HepG2 (cell line): Measurements from ENCODE around the gene SLC17A3. TPM values are rescaled to one million over a fixed set of nuclear protein-coding genes. Genes with fewer than 3 reads are reported as not detected.

Experiments
- ATAC-seq: fragments of 200-7000 bp; cut with Tn5 transposase; 3 replicates; pipeline ENCODE4 v1.9.1; 2020; ENCODE audit warnings: mild to moderate bottlenecking, moderate library complexity
- BruUV-seq: library from RNA; stranded (reverse); fragments of 400-500 nt; replicated peaks from 2 replicates; lab custom pipeline; 2021; lab: Mats Ljungman, UMichigan
- CTCF ChIA-PET: fragments of 300-600 bp; formaldehyde crosslinking; extraction: SDS; loops from one replicate; lab custom pipeline; 2021; ENCODE audit warnings: low total read pairs, inconsistent platforms, low intra/inter-chr PET ratio; lab: Yijun Ruan, JAX
- POLR2A ChIA-PET: fragments of 350-600 bp; sonication (Branson Sonifier 250); formaldehyde crosslinking; loops from one replicate; lab custom pipeline; 2020; ENCODE audit warnings: antibody characterized with exemption, inconsistent platforms; lab: Yijun Ruan, JAX
- DNase-seq: peaks from one replicate; pipeline ENCODE4 v3.0.0-alpha.2; 2015; ENCODE audit warnings: low spot score
- FAIRE-seq: peaks from 3 replicates; lab custom pipeline; 2011; peaks lifted over from hg19 to GRCh38; lab: Jason Lieb, UNC
- H2AFZ ChIP-seq: one replicate; pipeline ENCODE4 v1.6.1; 2011; ENCODE audit warnings: low read length, inconsistent platforms
- H3K27ac ChIP-seq: fragments of 300-600 bp; 3 replicates; pipeline ENCODE4 v1.8.0; 2011; ENCODE audit warnings: mixed run types, mild to moderate bottlenecking, mixed read lengths, low read length, inconsistent platforms; ENCODE audit not compliant: insufficient read depth; ENCODE audit errors: extremely low read length
- H3K27me3 ChIP-seq, 2 experiments: fragments of 200-600 bp in 1 of 2; 2 replicates in 1 of 2; 3 replicates in 1 of 2; pipeline versions ENCODE4 v1.6.0 to v1.8.0; 2011; ENCODE audit warnings: low read length in 2 of 2, mild to moderate bottlenecking in 2 of 2, moderate library complexity in 2 of 2, inconsistent platforms in 1 of 2; ENCODE audit not compliant: insufficient read depth in 2 of 2, control insufficient read depth in 1 of 2
- H3K36me3 ChIP-seq, 2 experiments: fragments of 200-600 bp in 1 of 2; replicated peaks in 1 of 2; 2 replicates in 1 of 2; 3 replicates in 1 of 2; pipeline versions ENCODE4 v1.5.1 to v1.8.0; 2011; ENCODE audit warnings: low read length in 2 of 2, inconsistent platforms in 1 of 2; ENCODE audit not compliant: insufficient read depth in 2 of 2, control insufficient read depth in 1 of 2
- H3K4me1 ChIP-seq: 2 replicates; pipeline ENCODE4 v1.5.1; 2012; ENCODE audit warnings: low read length, inconsistent platforms; ENCODE audit not compliant: insufficient read depth
- H3K4me2 ChIP-seq: 2 replicates; pipeline ENCODE4 v1.6.0; 2011; ENCODE audit warnings: low read depth, low read length, inconsistent platforms
- H3K4me3 ChIP-seq, 3 experiments: fragments of 200-600 bp in 1 of 3; sonication (generic), shearing (Covaris generic) in 1 of 3; replicated peaks in 1 of 3; 2 replicates each; pipeline ENCODE4 v1.5.1; 2011 to 2016; ENCODE audit warnings: low read length in 3 of 3, inconsistent platforms in 2 of 3, low read depth in 2 of 3, mild to moderate bottlenecking in 2 of 3, control low read depth in 1 of 3, mixed read lengths in 1 of 3; ENCODE audit not compliant: insufficient read depth in 1 of 3
- H3K79me2 ChIP-seq: one replicate; pipeline ENCODE4 v1.6.1; 2011; ENCODE audit warnings: low read length, inconsistent platforms; ENCODE audit not compliant: insufficient read depth
- H3K9ac ChIP-seq: 2 replicates; pipeline ENCODE4 v1.6.0; 2011; ENCODE audit warnings: mild to moderate bottlenecking, low read depth, low read length, inconsistent platforms; ENCODE audit not compliant: insufficient read depth
- H3K9me3 ChIP-seq: 2 replicates; pipeline ENCODE4 v1.5.1; 2012; ENCODE audit warnings: mild to moderate bottlenecking, low read length
- H4K20me1 ChIP-seq: 2 replicates; pipeline ENCODE4 v1.6.0; 2011; ENCODE audit warnings: inconsistent platforms, mild to moderate bottlenecking, low read length, moderate library complexity; ENCODE audit not compliant: insufficient read depth
- HDAC2 ChIP-seq: sonication (generic); formaldehyde crosslinking; IDR thresholded peaks from 2 replicates; pipeline ENCODE4 v1.4.0; 2020; ENCODE audit warnings: missing genetic modification reagents
- IRX3 ChIP-seq: sonication (generic); formaldehyde crosslinking; IDR thresholded peaks from 2 replicates; pipeline ENCODE4 v1.8.1; 2023; ENCODE audit warnings: mild to moderate bottlenecking, low read depth, missing genetic modification reagents, borderline replicate concordance
- MLLT10 ChIP-seq: sonication (generic); formaldehyde crosslinking; IDR thresholded peaks from 2 replicates; pipeline ENCODE4 v1.4.0; 2020; ENCODE audit warnings: missing genetic modification reagents
- ZNF350 ChIP-seq: sonication (generic); formaldehyde crosslinking; IDR thresholded peaks from 2 replicates; pipeline ENCODE4 v1.4.0; 2020; ENCODE audit warnings: mild to moderate bottlenecking, low read depth, missing genetic modification reagents, borderline replicate concordance
- WGBS: methylation state at CpG from one replicate; pipeline ENCODE4 v1.1.6; 2017; ENCODE audit warnings: low lambda C conversion rate; 5-methylcytosine and 5-hydroxymethylcytosine counted together
- in situ Hi-C: cut with HindIII; loops from 2 replicates; pipeline ENCODE4 v1.10.0; 2017; ENCODE audit warnings: low pct_unique_long_range_greater_than_20kb; ENCODE audit not compliant: extremely low pct_ligation_motif_present
- intact Hi-C: fragments of 100-400 bp; cut with micrococcal nuclease; formaldehyde crosslinking; loops from one replicate; pipeline ENCODE4 v1.10.0; 2022; ENCODE audit not compliant: unreplicated experiment
- polyA plus RNA-seq, 8 experiments: library from polyadenylated mRNA; depleted of rRNA in 3 of 8; stranded (reverse) in 7 of 8; unstranded in 1 of 8; fragments of >200 nt; fragmentation: Illumina TruSeq in 4 of 8; extraction: Trizol in 4 of 8; gene quantifications; 2 replicates each; pipeline versions ENCODE4 v1.2.1 to v1.2.3, GENCODE V29; 2011 to 2016; ENCODE audit warnings: low read depth in 4 of 8, missing spikeins in 1 of 8, mixed read lengths in 1 of 8; ENCODE audit not compliant: insufficient read depth in 1 of 8
- total RNA-seq, 5 experiments: library from RNA; depleted of rRNA; stranded (reverse); fragments of >200 nt; fragmentation: Illumina TruSeq; extraction: Trizol; gene quantifications; 2 replicates each; pipeline ENCODE4 v1.2.3, GENCODE V29; 2016; ENCODE audit warnings: low read depth in 1 of 5
- TF ChIP-seq, protein P1 (sequence below): IDR thresholded peaks from 2 replicates; pipeline ENCODE4 v1.6.1; 2016; ENCODE audit warnings: missing genetic modification reagents, missing compliant biosample characterization
- TF ChIP-seq, protein P2 (sequence below): sonication (generic); formaldehyde crosslinking; IDR thresholded peaks from 2 replicates; pipeline ENCODE4 v1.5.0; 2020; ENCODE audit warnings: missing genetic modification reagents
- TF ChIP-seq, protein P3 (sequence below): sonication (generic); formaldehyde crosslinking; IDR thresholded peaks from 2 replicates; pipeline ENCODE4 v1.4.0; 2020; ENCODE audit warnings: mild to moderate bottlenecking, low read depth, missing genetic modification reagents

The SLC17A3 gene
- total and polyA plus RNA-seq, 2 of the 13 experiments (the other 11 are each of a cell fraction or from before 2014, with no cell fraction given), result 0.09 to 0.11 TPM

DNA sequence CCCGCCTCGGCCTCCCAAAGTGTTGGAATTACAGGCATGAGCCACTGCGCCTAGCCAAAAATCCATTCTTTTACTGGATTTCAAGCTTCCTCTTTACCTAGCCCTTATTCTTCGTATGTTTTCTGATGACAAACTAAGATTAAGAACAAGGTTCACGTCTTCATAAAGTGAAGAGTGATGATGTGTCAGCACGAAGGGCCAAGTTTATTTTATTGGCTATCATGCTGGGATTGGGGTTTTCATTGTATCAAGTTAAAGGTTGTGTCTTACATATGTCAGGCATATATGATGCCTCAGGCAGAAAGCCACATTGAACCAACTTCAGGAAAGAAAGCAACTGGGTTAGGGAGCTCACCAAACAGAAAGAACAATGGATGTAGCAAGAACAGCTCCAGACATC, 19.7 kb upstream of the SLC17A3 start:
- POLR2A ChIA-PET, result no interaction called here
- no peak overlapping the region for H3K9ac ChIP-seq
- no peak for ATAC-seq
- BruUV-seq, result no TSS peak
- H3K4me2 ChIP-seq, result no peak overlapping the region
- intact Hi-C loops (loop anchor here (5.0 kb wide), 2 partner anchors 99 to 626 kb away; no protein-coding TSS in a partner anchor), in situ Hi-C loops (loop anchor here (5.0 to 25.0 kb wide), 2 partner anchors 101 to 631 kb away; no protein-coding TSS in a partner anchor)
- CTCF ChIA-PET, result interaction anchor here (1.1 kb wide), 1 partner anchor 105 kb away, joined by 3 read pairs; no protein-coding TSS in a partner anchor
- TF ChIP-seq, protein P1, sequence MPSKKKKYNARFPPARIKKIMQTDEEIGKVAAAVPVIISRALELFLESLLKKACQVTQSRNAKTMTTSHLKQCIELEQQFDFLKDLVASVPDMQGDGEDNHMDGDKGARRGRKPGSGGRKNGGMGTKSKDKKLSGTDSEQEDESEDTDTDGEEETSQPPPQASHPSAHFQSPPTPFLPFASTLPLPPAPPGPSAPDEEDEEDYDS, result no peak
- TF ChIP-seq IRX3 (CRISPR knock-in tag), result no peak
- TF ChIP-seq ZNF350 (CRISPR knock-in tag), result no peak
- no peak for TF ChIP-seq HDAC2
- TF ChIP-seq, protein P2, sequence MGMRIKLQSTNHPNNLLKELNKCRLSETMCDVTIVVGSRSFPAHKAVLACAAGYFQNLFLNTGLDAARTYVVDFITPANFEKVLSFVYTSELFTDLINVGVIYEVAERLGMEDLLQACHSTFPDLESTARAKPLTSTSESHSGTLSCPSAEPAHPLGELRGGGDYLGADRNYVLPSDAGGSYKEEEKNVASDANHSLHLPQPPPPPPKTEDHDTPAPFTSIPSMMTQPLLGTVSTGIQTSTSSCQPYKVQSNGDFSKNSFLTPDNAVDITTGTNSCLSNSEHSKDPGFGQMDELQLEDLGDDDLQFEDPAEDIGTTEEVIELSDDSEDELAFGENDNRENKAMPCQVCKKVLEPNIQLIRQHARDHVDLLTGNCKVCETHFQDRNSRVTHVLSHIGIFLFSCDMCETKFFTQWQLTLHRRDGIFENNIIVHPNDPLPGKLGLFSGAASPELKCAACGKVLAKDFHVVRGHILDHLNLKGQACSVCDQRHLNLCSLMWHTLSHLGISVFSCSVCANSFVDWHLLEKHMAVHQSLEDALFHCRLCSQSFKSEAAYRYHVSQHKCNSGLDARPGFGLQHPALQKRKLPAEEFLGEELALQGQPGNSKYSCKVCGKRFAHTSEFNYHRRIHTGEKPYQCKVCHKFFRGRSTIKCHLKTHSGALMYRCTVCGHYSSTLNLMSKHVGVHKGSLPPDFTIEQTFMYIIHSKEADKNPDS (CRISPR knock-in tag), result no peak
- no peak for TF ChIP-seq MLLT10 (CRISPR knock-in tag)
- TF ChIP-seq, protein P3, sequence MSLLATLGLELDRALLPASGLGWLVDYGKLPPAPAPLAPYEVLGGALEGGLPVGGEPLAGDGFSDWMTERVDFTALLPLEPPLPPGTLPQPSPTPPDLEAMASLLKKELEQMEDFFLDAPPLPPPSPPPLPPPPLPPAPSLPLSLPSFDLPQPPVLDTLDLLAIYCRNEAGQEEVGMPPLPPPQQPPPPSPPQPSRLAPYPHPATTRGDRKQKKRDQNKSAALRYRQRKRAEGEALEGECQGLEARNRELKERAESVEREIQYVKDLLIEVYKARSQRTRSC, result no peak
- no peak for DNase-seq
- no peaks in the 10 kb centered on the region for H3K27me3 ChIP-seq
- no peaks in the 10 kb centered on the region for H3K36me3 ChIP-seq
- WGBS, result 92% methylated on average over 6 of the region's 6 CpGs
- no peak overlapping the region for H2AFZ ChIP-seq
- no peak overlapping the region for H3K27ac ChIP-seq
- FAIRE-seq, result no peak
- H4K20me1 ChIP-seq, result no peaks in the 10 kb centered on the region
- H3K4me1 ChIP-seq, result peaks cover 22% of the 10 kb centered on the region
- H3K9me3 ChIP-seq, result no peaks in the 10 kb centered on the region
- H3K79me2 ChIP-seq, result no peaks in the 10 kb centered on the region
- H3K4me3 ChIP-seq, result no peak overlapping the region
